RWPE2 (cell line): ENCODE measurements around the gene WDR76.
A peak's percentile ranks its signal among the peaks of the same experiment; 100 is the strongest.

ENCODE experiments used
- ATAC-seq: fragments of 200-7000 bp; cut with Tn5 transposase; 3 replicates; pipeline ENCODE4 v1.9.1; 2021; ENCODE audit warnings: low read depth
- DNase-seq: peaks from one replicate; pipeline ENCODE4 v3.0.0-alpha.2; 2020; ENCODE audit warnings: low spot score
- H3K27ac ChIP-seq: fragments of 450-650 bp; 2 replicates; pipeline ENCODE4 v1.5.1; 2017; ENCODE audit warnings: mild to moderate bottlenecking; ENCODE audit not compliant: poor library complexity, severe bottlenecking
- H3K27me3 ChIP-seq: fragments of 250-450 bp; sonication (Bioruptor Pico); 2 replicates; pipeline ENCODE4 v1.5.1; 2021; ENCODE audit warnings: mild to moderate bottlenecking, moderate library complexity; ENCODE audit not compliant: insufficient read depth, poor library complexity, severe bottlenecking
- H3K36me3 ChIP-seq: fragments of 250-450 bp; sonication (Bioruptor Pico); 2 replicates; pipeline ENCODE4 v1.5.1; 2020; ENCODE audit warnings: low read depth, mild to moderate bottlenecking, moderate library complexity
- H3K4me1 ChIP-seq: fragments of 250-450 bp; sonication (Bioruptor Pico); 2 replicates; pipeline ENCODE4 v1.5.1; 2021; ENCODE audit warnings: mild to moderate bottlenecking, moderate library complexity; ENCODE audit not compliant: insufficient read depth, poor library complexity, severe bottlenecking
- H3K4me3 ChIP-seq: fragments of 250-450 bp; sonication (Bioruptor Pico); 2 replicates; pipeline ENCODE4 v1.5.1; 2021; ENCODE audit warnings: mild to moderate bottlenecking, moderate library complexity; ENCODE audit not compliant: severe bottlenecking
- H3K9me3 ChIP-seq: fragments of 250-450 bp; sonication (Bioruptor Pico); 2 replicates; pipeline ENCODE4 v1.5.1; 2021; ENCODE audit warnings: mild to moderate bottlenecking, moderate library complexity; ENCODE audit not compliant: severe bottlenecking
- TF ChIP-seq, protein P1 (sequence below): fragments of 450-650 bp; IDR thresholded peaks from one replicate; pipeline ENCODE4 v1.5.1; 2017; ENCODE audit warnings: mild to moderate bottlenecking, moderate library complexity; ENCODE audit not compliant: poor library complexity, severe bottlenecking

Gene WDR76

GRCh38 chr15:43901495-43901894 lies 74.7 kb downstream of the WDR76 start:
- DNase-seq (no peak), ATAC-seq (no peak)
- H3K27ac ChIP-seq = no peak overlapping the region
- no peaks in the 10 kb centered on the region for H3K27me3 ChIP-seq
- TF ChIP-seq, protein P1, sequence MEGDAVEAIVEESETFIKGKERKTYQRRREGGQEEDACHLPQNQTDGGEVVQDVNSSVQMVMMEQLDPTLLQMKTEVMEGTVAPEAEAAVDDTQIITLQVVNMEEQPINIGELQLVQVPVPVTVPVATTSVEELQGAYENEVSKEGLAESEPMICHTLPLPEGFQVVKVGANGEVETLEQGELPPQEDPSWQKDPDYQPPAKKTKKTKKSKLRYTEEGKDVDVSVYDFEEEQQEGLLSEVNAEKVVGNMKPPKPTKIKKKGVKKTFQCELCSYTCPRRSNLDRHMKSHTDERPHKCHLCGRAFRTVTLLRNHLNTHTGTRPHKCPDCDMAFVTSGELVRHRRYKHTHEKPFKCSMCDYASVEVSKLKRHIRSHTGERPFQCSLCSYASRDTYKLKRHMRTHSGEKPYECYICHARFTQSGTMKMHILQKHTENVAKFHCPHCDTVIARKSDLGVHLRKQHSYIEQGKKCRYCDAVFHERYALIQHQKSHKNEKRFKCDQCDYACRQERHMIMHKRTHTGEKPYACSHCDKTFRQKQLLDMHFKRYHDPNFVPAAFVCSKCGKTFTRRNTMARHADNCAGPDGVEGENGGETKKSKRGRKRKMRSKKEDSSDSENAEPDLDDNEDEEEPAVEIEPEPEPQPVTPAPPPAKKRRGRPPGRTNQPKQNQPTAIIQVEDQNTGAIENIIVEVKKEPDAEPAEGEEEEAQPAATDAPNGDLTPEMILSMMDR = no peak
- H3K36me3 ChIP-seq = peaks cover 23% of the 10 kb centered on the region
- H3K9me3 ChIP-seq = no peaks in the 10 kb centered on the region
- peaks cover 18% of the 10 kb centered on the region for H3K4me1 ChIP-seq
- no peak overlapping the region for H3K4me3 ChIP-seq

GRCh38 chr15:43903864-43904290 lies 77.1 kb downstream of the WDR76 start:
- TF ChIP-seq, protein P1 = peak; percentile 99
- peaks cover 17% of the 10 kb centered on the region; the same call in 1 of the 2 replicates for H3K36me3 ChIP-seq
- no peak overlapping the region for H3K4me3 ChIP-seq
- no peaks in the 10 kb centered on the region for H3K27me3 ChIP-seq
- no peak overlapping the region for H3K27ac ChIP-seq
- peaks cover 18% of the 10 kb centered on the region for H3K4me1 ChIP-seq
- H3K9me3 ChIP-seq = no peaks in the 10 kb centered on the region
- DNase-seq = no peak
- peak; percentile 62 for ATAC-seq

DNA sequence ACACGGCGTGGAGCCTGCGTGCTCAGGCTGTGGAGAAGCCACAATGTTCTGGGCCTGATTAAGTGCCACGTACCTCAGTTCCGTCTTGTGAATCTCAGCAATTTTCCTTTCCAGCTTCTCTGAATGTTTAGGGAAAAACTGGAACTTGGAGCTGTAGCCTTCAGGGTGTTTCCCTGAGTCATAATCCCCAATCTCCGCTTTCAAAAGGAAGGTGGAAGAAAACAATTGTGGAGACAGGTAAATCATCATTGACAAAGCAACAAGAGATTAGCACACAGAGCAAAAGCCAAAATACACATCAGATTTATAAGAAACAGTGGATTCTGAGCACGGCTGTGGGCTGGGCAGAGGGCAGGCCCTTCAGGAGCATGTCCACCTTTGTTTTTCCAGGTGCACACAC lies 79.0 kb downstream of the WDR76 start:
- Histone ChIP-seq H3K36me3 (peaks cover 17% of the 10 kb centered on the region; the same call in 1 of the 2 replicates), H3K4me1 (peaks cover 18% of the 10 kb centered on the region), H3K27ac (peak overlapping the region; percentile 70), H3K27me3 (no peaks in the 10 kb centered on the region), H3K9me3 (no peaks in the 10 kb centered on the region), H3K4me3 (no peak overlapping the region)
- ATAC-seq (peak; percentile 73), DNase-seq (no peak)
- TF ChIP-seq, protein P1 = no peak

DNA sequence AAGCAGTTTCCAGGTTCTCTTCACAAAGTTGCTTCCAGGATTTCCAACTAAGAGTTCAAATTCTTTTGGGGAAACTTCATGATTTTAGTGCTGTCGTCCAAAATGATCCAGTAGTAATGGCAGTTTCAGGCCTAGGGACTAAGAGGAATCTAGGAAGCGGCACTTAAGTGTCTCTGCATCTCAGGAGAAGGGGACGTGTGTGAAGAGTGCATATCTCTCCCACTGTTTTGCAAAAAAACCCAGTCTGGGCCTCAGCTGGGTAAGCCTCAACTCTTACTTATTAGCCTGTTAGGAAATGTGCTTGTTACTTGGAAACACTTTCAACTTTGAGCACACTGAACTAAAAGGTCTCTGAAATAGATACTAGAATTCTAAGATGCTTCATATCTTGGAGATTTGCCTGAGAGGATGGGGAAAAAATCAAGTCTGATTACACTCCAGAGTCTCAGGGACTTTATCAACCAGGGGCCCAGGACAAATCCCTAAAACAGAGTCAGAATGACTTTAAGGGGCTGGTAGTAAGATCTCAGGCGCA lies 81.8 kb downstream of the WDR76 start:
- Histone ChIP-seq H3K4me3 (no peak overlapping the region), H3K36me3 (peaks cover 6% of the 10 kb centered on the region; the same call in 1 of the 2 replicates), H3K9me3 (no peaks in the 10 kb centered on the region), H3K27ac (no peak overlapping the region), H3K27me3 (no peaks in the 10 kb centered on the region), H3K4me1 (peaks cover 36% of the 10 kb centered on the region)
- TF ChIP-seq, protein P1 = no peak
- DNase-seq = no peak
- no peak for ATAC-seq

DNA sequence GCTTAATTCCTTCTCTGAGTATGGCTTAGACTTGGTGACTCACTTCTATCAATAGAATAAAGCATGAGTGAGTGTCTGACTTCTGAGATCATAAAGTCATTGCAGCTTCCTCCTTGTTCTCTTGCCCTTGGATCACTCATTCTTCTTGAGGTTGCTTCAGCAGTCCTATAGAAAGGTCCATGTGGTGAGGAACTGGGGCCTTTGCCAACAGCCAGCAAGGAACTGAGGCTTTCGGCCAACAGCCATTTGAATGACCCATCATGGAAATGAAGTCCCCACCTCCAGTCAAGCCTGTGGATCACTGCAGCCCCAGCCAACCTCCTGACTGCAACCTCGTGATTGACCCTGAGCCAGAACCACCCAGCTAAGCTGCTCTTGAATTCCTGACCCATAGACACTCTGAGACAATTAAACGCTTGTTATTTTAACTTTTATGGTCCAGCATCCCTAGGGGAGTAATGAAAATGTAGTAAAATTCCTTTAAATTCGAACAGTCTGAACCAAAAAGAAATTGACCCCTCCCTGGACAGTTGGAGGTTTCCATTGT lies 84.5 kb downstream of the WDR76 start:
- H3K27ac ChIP-seq = peak overlapping the region; percentile 56
- TF ChIP-seq, protein P1 = no peak
- H3K4me3 ChIP-seq = no peak overlapping the region
- H3K27me3 ChIP-seq = no peaks in the 10 kb centered on the region
- ATAC-seq (peak; percentile 43), DNase-seq (no peak)
- no peaks in the 10 kb centered on the region for H3K9me3 ChIP-seq
- H3K36me3 ChIP-seq = no peaks in the 10 kb centered on the region
- H3K4me1 ChIP-seq = peaks cover 24% of the 10 kb centered on the region
